ENCODE results near the gene BMPR1A.

The BMPR1A gene

GRCh38 chr10:86756511-86757112 is at the start of gene BMPR1A:
Gene BMPR1A, plus strand, starts transcription at chr10:86756619. Its CDS starts 119,400 bp downstream, at chr10:86876019.
- Histone ChIP-seq H3K79me2 (ENCODE audit: insufficient read depth, low read length) (no peaks in the 10 kb centered on the region), H4K20me1 (ENCODE audit: insufficient read depth, low read length, poor library complexity, severe bottlenecking) (no peaks in the 10 kb centered on the region), H3F3A (ENCODE audit: low read depth) (no peaks in the 10 kb centered on the region), H3K4me3 (ENCODE audit: low read length, poor library complexity, severe bottlenecking) (no peak within 1 kb of the TSS), H3K9me3 (ENCODE audit: insufficient read depth, low read depth, low read length) (no peaks in the 10 kb centered on the region), H3K36me3 (ENCODE audit: insufficient read depth, low read length) (no peaks in the 10 kb centered on the region), H3K4me1 (ENCODE audit: insufficient read depth, low read length, poor library complexity, severe bottlenecking) (no peaks in the 10 kb centered on the region), H3K9ac (ENCODE audit: low read depth, low read length, poor library complexity, severe bottlenecking) (no peak within 1 kb of the TSS), H3K4me2 (ENCODE audit: low read depth, low read length, poor library complexity, severe bottlenecking) (no peak within 1 kb of the TSS), H3K27me3 (ENCODE audit: insufficient read depth, low read length, poor library complexity, severe bottlenecking) (peaks cover 70% of the 10 kb centered on the region), H2AFZ (ENCODE audit: low read length) (no peak within 1 kb of the TSS), H3K9me2 (replicated peaks; ENCODE audit: low read depth, low read length) (no peaks in the 10 kb centered on the region)
- TF ChIP-seq EZH2phosphoT487 (IDR thresholded peaks at IDR 0.05; ENCODE audit: borderline replicate concordance), result no peak
- no peak for TF ChIP-seq CTCF (conservative IDR thresholded peaks at IDR 0.05; ENCODE audit: low read length)

- no peak for TF ChIP-seq EZH2phosphoT487 (IDR thresholded peaks at IDR 0.05; ENCODE audit: borderline replicate concordance)
- TF ChIP-seq CTCF (conservative IDR thresholded peaks at IDR 0.05; ENCODE audit: low read length), result no peak
- Histone ChIP-seq H2AFZ (ENCODE audit: low read length) (no peak overlapping the region), H3F3A (ENCODE audit: low read depth) (no peaks in the 10 kb centered on the region), H3K9me3 (ENCODE audit: insufficient read depth, low read depth, low read length) (no peaks in the 10 kb centered on the region), H3K4me2 (ENCODE audit: low read depth, low read length, poor library complexity, severe bottlenecking) (no peak overlapping the region), H3K36me3 (ENCODE audit: insufficient read depth, low read length) (no peaks in the 10 kb centered on the region), H3K4me3 (ENCODE audit: low read length, poor library complexity, severe bottlenecking) (no peak overlapping the region), H4K20me1 (ENCODE audit: insufficient read depth, low read length, poor library complexity, severe bottlenecking) (no peaks in the 10 kb centered on the region), H3K79me2 (ENCODE audit: insufficient read depth, low read length) (no peaks in the 10 kb centered on the region), H3K4me1 (ENCODE audit: insufficient read depth, low read length, poor library complexity, severe bottlenecking) (peaks cover 5% of the 10 kb centered on the region), H3K27me3 (ENCODE audit: insufficient read depth, low read length, poor library complexity, severe bottlenecking) (peaks cover 2% of the 10 kb centered on the region), H3K9me2 (replicated peaks; ENCODE audit: low read depth, low read length) (no peaks in the 10 kb centered on the region), H3K9ac (ENCODE audit: low read depth, low read length, poor library complexity, severe bottlenecking) (no peak overlapping the region)
Measured at GRCh38 chr10:86706977-86707376, 49.4 kb upstream of the BMPR1A start.

GRCh38 chr10:86707505-86707904 is 48.9 kb upstream of the BMPR1A start:
- Histone ChIP-seq H3K4me2 (ENCODE audit: low read depth, low read length, poor library complexity, severe bottlenecking) (no peak overlapping the region), H3K4me3 (ENCODE audit: low read length, poor library complexity, severe bottlenecking) (no peak overlapping the region), H3F3A (ENCODE audit: low read depth) (no peaks in the 10 kb centered on the region), H3K27me3 (ENCODE audit: insufficient read depth, low read length, poor library complexity, severe bottlenecking) (peaks cover 7% of the 10 kb centered on the region), H3K36me3 (ENCODE audit: insufficient read depth, low read length) (no peaks in the 10 kb centered on the region), H3K9me3 (ENCODE audit: insufficient read depth, low read depth, low read length) (no peaks in the 10 kb centered on the region), H3K9me2 (replicated peaks; ENCODE audit: low read depth, low read length) (no peaks in the 10 kb centered on the region), H3K79me2 (ENCODE audit: insufficient read depth, low read length) (no peaks in the 10 kb centered on the region), H2AFZ (ENCODE audit: low read length) (no peak overlapping the region), H4K20me1 (ENCODE audit: insufficient read depth, low read length, poor library complexity, severe bottlenecking) (no peaks in the 10 kb centered on the region), H3K9ac (ENCODE audit: low read depth, low read length, poor library complexity, severe bottlenecking) (no peak overlapping the region), H3K4me1 (ENCODE audit: insufficient read depth, low read length, poor library complexity, severe bottlenecking) (peaks cover 10% of the 10 kb centered on the region)
- no peak for TF ChIP-seq EZH2phosphoT487 (IDR thresholded peaks at IDR 0.05; ENCODE audit: borderline replicate concordance)
- TF ChIP-seq CTCF (conservative IDR thresholded peaks at IDR 0.05; ENCODE audit: low read length), result no peak

All from Loucy (cell line).